Kidney (tissue), 14 donors: ENCODE results near the gene JHY. TPM values are rescaled to one million over a fixed set of nuclear protein-coding genes. Genes with fewer than 3 reads are reported as not detected.

Experiments used
- DNase-seq, 5 donors: peaks; one replicate each; pipeline ENCODE4 v3.0.0-alpha.2; 2013 to 2020
- FAIRE-seq: peaks from 2 replicates; lab custom pipeline; 2012; peaks lifted over from hg19 to GRCh38; lab: Jason Lieb, UNC
- H3K27ac ChIP-seq, 2 donors: one replicate each; pipeline ENCODE4 v1.7.0; 2013; ENCODE audit warnings: low read depth in 2 of 2, low read length in 2 of 2, inconsistent platforms in 1 of 2
- H3K27me3 ChIP-seq: one replicate; pipeline ENCODE4 v1.7.1; 2013; ENCODE audit warnings: low read length, inconsistent platforms; ENCODE audit not compliant: control insufficient read depth, insufficient read depth
- H3K36me3 ChIP-seq, 3 donors: one replicate each; pipeline versions ENCODE4 v1.7.0 to v1.7.1; 2013; ENCODE audit warnings: low read length in 3 of 3, control low read depth in 1 of 3, inconsistent platforms in 1 of 3; ENCODE audit not compliant: insufficient read depth in 3 of 3, control insufficient read depth in 2 of 3
- H3K4me1 ChIP-seq, 3 donors: one replicate each; pipeline versions ENCODE4 v1.7.0 to v1.7.1; 2013; ENCODE audit warnings: low read length in 3 of 3, inconsistent platforms in 1 of 3, low read depth in 1 of 3; ENCODE audit not compliant: control insufficient read depth in 2 of 3, insufficient read depth in 2 of 3
- H3K4me3 ChIP-seq, 3 donors: one replicate each; pipeline versions ENCODE4 v1.7.0 to v1.8.1; 2013; ENCODE audit warnings: low read length in 3 of 3, control low read depth in 1 of 3, inconsistent platforms in 1 of 3
- H3K9ac ChIP-seq, 3 donors: one replicate each; pipeline versions ENCODE4 v1.7.0 to v1.7.1; 2013; ENCODE audit warnings: low read length in 3 of 3, control low read depth in 1 of 3, inconsistent platforms in 1 of 3
- H3K9me3 ChIP-seq, 3 donors: one replicate each; pipeline versions ENCODE4 v1.7.0 to v1.7.1; 2013; ENCODE audit warnings: low read length in 3 of 3, control low read depth in 1 of 3, inconsistent platforms in 1 of 3; ENCODE audit not compliant: control insufficient read depth in 2 of 3, insufficient read depth in 1 of 3
- intact Hi-C: fragments of 100-400 bp; cut with DNase I; formaldehyde crosslinking; loops from one replicate; pipeline ENCODE4 v1.11.1; 2022
- polyA plus RNA-seq: library from polyadenylated mRNA; stranded (reverse); fragments of 350-450 nt; fragmentation: Illumina TruSeq; extraction: RNeasy Lipid Tissue Mini Kit (QIAGEN cat#74804); gene quantifications from one replicate; pipeline ENCODE4 v1.2.3, GENCODE V29; 2014; ENCODE audit warnings: low read depth, low replicate concordance; ENCODE audit not compliant: insufficient read depth
- total RNA-seq: library from RNA; stranded (reverse); fragmentation: NEBNext Ultra II Directional; extraction: Animal tissue kit (Norgen Biotek cat#: 25700); gene quantifications from one replicate; pipeline ENCODE4 v1.2.1, GENCODE V29; 2021
- TF ChIP-seq, protein P1 (sequence below): IDR thresholded peaks from 3 replicates; pipeline ENCODE4 v1.5.1; 2012; ENCODE audit warnings: mild to moderate bottlenecking, moderate library complexity, borderline replicate concordance; ENCODE audit not compliant: insufficient read depth; ENCODE audit errors: extremely low read depth
- donor health status: control.
- donor health status: control.
- donor health status: control.
- donor health status: control.
- donor health status: control.
- donor health status: DM: yes; HTN: yes; CAD: no.
- donor health status: Normal renal cell carcinoma (clear cell type).

The JHY gene
- total and polyA plus RNA-seq, 2 donors from 2014 or later, result 4.8 to 13.6 TPM

DNA sequence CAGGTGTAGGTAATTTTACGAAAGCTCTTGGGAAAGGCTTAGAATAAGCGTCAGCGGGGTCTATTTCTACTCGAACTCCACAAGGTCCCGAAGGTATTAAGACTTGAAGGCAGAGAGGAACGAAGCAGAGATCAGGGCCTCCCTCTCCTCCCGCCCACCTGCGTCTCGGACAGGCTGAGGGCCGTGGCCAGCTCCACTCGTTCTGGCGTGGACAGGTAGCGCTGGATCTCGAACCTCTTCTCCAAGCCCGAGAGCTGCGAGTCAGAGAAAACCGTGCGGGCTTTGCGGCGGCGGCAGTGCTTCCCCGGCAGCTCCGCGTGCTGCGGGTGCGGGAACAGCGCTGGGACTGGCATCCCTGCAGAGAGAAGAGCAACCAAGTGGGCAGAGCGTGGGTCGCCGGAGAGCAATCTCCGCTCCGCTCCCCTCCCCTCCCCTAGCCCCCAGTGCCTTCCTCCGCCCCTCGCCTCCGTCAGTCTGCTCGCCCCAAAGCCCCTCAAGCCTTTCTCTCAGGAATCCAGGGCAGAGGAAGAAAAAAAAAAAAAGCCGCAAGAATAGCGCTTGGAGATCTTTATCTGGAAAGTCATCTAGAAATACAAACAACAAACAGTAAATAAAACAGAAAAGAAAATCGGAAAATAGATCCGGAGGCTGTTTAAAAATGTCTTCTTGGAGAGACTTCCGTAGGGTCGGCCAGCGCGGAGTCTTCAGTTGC is 96.7 kb downstream of the JHY start:
- FAIRE-seq (no peak), DNase-seq (peak in 2 of 5 donors; percentile 11 to 31)
- H3K9me3 ChIP-seq, result no peaks in the 10 kb centered on the region
- H3K9ac ChIP-seq, result no peak overlapping the region
- intact Hi-C loops, result no loop called here
- peaks cover 0 to 14% (median 0%) of the 10 kb centered on the region in 3 donors for H3K4me1 ChIP-seq
- H3K27me3 ChIP-seq, result peaks cover 86% of the 10 kb centered on the region
- H3K36me3 ChIP-seq, result no peaks in the 10 kb centered on the region
- no peak overlapping the region for H3K4me3 ChIP-seq
- H3K27ac ChIP-seq, result no peak overlapping the region
- TF ChIP-seq, protein P1, sequence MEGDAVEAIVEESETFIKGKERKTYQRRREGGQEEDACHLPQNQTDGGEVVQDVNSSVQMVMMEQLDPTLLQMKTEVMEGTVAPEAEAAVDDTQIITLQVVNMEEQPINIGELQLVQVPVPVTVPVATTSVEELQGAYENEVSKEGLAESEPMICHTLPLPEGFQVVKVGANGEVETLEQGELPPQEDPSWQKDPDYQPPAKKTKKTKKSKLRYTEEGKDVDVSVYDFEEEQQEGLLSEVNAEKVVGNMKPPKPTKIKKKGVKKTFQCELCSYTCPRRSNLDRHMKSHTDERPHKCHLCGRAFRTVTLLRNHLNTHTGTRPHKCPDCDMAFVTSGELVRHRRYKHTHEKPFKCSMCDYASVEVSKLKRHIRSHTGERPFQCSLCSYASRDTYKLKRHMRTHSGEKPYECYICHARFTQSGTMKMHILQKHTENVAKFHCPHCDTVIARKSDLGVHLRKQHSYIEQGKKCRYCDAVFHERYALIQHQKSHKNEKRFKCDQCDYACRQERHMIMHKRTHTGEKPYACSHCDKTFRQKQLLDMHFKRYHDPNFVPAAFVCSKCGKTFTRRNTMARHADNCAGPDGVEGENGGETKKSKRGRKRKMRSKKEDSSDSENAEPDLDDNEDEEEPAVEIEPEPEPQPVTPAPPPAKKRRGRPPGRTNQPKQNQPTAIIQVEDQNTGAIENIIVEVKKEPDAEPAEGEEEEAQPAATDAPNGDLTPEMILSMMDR, result no peak

DNA sequence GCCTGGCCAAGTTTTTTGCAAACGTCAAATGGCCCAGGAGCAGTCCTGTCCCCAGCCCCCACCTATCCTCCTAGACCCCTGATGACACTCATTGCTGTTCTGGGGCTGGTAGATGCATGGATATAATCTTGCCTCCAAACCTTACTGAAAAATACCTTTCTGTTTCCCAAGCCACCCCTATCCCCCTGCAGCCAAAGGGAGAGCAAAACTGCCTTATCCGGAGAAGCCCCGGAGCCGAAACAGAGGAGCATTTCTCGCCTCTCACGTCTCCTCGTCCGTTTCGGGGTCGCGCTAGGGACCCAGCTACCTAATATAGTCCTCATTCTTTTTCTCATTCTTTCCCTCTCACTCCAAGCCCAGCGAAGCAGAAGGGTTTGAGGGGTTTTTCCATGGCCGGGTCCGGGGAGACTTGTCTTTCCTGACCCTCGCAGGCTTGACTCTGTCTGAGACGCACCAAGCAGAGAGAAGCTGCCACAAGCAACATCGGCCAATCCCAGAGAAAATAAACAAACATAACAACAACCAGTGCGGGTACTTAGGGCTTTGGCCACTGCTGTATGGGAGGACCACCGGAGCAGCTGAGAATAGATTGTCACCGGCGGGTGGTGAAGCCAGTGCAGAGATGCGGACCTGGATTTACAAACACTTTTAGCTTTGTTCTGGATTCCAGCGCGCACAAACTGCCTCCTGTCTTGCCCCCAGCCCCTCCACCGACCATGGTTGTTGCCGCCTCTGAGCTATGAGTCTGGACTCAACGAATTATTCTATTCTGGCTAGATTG is 97.4 kb downstream of the JHY start:
- Histone ChIP-seq H3K4me1 (peaks cover 0 to 14% (median 0%) of the 10 kb centered on the region in 3 donors), H3K27me3 (peaks cover 81% of the 10 kb centered on the region), H3K4me3 (no peak overlapping the region), H3K9me3 (no peaks in the 10 kb centered on the region), H3K27ac (no peak overlapping the region), H3K36me3 (no peaks in the 10 kb centered on the region), H3K9ac (no peak overlapping the region)
- TF ChIP-seq, protein P1, result no peak
- FAIRE-seq (no peak), DNase-seq (no peak)
- intact Hi-C loops, result no loop called here

GRCh38 chr11:122981388-122982264 is 99.1 kb downstream of the JHY start, which contains the start of gene BSX:
Gene BSX (minus strand): TSS chr11:122981834. CDS start chr11:122981671, 163 bp downstream.
- TF ChIP-seq, protein P1, result no peak
- H3K4me1 ChIP-seq, result peaks cover 0 to 14% (median 0%) of the 10 kb centered on the region in 3 donors
- DNase-seq (peak; percentile 80 to 91 (median 89)), FAIRE-seq (no peak)
- intact Hi-C loops, result no loop called here
- no peaks in the 10 kb centered on the region for H3K9me3 ChIP-seq
- no peaks in the 10 kb centered on the region for H3K36me3 ChIP-seq
- H3K4me3 ChIP-seq, result no peak within 1 kb of the TSS
- peaks cover 80% of the 10 kb centered on the region for H3K27me3 ChIP-seq
- no peak within 1 kb of the TSS for H3K9ac ChIP-seq
- no peak within 1 kb of the TSS for H3K27ac ChIP-seq
